ENCODE results near the gene SUGCT.

DNA sequence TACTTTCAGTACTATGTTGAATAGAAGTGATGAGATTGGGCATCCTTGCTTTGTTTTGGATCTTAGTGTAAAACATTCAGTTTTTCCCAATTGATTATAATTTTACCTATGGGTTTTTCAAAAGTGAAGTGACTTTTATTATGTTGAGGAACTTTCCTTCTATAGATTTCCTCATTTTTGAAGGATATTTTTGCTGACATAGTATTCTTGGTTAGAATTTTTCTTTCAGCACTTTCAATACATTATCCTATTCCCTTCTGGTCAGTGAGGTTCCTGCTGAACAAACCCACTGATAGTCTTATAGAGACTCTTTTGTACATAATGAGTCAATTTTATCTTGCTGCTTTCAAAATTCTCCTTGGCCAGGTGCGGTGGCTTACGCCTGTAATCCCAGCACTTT lies 297.2 kb downstream of the SUGCT start:
- TF ChIP-seq POLR2AphosphoS5 (IDR thresholded peaks at IDR 0.05; ENCODE audit: low read depth, low read length) (no peak), TAF1 (IDR thresholded peaks at IDR 0.05; ENCODE audit: borderline replicate concordance, insufficient read depth, low read length) (no peak), FOXP2 (optimal IDR thresholded peaks at IDR 0.05; ENCODE audit: borderline replicate concordance, extremely low read depth, extremely low read length, insufficient read depth) (no peak), SIN3A (IDR thresholded peaks at IDR 0.05; ENCODE audit: borderline replicate concordance, insufficient read depth, low read length) (no peak)
- TF ChIP-seq, protein P1, sequence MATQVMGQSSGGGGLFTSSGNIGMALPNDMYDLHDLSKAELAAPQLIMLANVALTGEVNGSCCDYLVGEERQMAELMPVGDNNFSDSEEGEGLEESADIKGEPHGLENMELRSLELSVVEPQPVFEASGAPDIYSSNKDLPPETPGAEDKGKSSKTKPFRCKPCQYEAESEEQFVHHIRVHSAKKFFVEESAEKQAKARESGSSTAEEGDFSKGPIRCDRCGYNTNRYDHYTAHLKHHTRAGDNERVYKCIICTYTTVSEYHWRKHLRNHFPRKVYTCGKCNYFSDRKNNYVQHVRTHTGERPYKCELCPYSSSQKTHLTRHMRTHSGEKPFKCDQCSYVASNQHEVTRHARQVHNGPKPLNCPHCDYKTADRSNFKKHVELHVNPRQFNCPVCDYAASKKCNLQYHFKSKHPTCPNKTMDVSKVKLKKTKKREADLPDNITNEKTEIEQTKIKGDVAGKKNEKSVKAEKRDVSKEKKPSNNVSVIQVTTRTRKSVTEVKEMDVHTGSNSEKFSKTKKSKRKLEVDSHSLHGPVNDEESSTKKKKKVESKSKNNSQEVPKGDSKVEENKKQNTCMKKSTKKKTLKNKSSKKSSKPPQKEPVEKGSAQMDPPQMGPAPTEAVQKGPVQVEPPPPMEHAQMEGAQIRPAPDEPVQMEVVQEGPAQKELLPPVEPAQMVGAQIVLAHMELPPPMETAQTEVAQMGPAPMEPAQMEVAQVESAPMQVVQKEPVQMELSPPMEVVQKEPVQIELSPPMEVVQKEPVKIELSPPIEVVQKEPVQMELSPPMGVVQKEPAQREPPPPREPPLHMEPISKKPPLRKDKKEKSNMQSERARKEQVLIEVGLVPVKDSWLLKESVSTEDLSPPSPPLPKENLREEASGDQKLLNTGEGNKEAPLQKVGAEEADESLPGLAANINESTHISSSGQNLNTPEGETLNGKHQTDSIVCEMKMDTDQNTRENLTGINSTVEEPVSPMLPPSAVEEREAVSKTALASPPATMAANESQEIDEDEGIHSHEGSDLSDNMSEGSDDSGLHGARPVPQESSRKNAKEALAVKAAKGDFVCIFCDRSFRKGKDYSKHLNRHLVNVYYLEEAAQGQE (IDR thresholded peaks at IDR 0.05; ENCODE audit: insufficient read depth in 1 of 2, low read depth in 2 of 2, low read length in 2 of 2), result no peak
